ENCODE results near the gene UNC5CL. TPM values are rescaled to one million over a fixed set of nuclear protein-coding genes. Genes with fewer than 3 reads are reported as not detected.
"Not testable (repeated sequence)": the region's sequence is repeated elsewhere in the genome, so short reads cannot be mapped to it uniquely, and the experiment has no call there.

UNC5CL gene
- total RNA-seq, 1 donor from 2014 or later: 1.3 TPM

DNA sequence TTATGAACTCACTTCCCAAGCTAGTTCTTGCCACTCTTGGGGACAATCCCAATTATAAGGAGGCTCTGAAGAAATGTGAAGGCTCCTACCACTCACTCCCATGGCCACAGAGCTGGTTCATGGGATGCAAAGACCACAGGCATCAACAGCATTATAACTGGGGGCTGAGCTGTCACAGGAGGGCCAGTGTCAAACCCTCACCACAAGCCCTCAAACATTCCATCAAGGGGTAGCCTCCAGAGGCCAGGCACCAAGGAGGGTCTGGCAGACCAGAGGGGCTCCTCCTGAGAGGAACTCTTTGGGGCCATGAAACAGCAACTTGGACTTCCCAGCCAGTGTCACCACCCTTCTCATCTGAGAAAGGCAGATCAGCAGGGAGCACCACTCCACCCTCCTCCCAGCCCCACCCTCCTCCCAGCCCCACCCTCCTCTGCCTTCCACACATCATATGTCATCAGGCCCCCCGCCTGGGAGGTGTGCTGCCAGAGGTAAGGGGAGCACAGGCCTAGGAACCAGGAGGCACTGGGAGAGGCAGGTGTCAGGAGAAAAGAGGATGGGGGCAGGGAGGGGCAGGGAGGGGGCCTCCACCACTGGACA lies 2.0 kb upstream of the UNC5CL start:
- intact Hi-C loops (cut with micrococcal nuclease): no loop called here

DNA sequence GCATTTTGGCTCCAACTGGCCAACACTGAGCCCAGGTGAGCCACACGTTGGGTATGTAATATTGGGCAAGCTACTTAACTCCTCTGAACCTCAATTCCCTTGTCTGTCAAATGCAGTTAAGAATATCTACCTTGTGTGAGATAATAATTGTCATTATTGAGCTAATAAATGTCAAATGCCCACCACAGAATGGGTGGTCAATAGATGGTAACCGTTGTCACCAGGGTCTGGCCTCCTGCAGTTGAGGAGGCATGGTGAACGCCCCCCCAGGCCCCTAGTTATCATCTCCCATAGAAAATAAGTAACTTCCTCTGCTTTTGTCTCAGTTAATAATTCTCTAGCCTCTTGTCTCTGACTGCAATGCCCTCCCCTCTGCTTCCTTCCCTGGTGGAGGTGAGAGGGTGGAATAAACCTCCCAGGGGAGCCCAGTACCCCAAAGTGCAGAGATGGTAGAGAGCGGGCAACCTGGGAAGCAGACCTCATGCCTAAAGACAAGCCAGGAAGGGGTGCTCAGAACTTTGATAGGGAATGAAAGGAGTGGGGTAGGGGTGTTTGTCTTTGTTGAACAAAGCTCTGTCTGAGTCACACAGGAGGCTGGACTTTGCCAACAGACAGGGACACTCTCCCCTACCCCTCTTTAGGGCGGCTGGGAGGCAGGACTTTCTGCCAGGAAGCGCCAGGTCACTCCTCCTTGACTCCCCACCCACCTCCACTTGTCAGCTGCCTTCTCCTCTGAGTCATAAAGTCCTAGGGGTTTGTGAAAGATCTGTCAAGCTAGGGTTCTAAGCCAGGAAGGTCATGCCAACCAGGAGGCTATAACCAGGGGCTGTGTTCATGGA lies 1.3 kb upstream of the UNC5CL start:
- intact Hi-C loops (cut with micrococcal nuclease): no loop called here

DNA sequence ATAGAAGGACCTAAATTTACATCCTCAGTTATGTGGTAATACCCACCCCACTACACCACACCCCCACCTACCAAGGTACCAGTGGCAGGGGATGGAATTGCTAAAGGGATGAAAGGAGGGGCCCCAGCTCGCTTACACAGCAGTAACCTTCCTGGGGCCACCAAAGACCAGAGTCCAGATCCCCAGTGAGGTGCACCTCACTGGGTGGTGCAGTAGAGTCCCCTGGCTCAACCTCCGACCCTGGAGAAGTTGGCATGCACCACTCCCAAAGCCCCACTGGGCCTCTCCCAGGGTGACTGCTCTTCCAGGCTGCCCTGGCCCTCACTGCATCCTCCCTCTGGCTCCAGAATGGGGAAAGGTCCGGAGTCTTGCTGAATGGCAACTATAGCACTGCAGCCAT lies 816 bp downstream of the UNC5CL start:
- intact Hi-C loops (cut with micrococcal nuclease): no loop called here

DNA sequence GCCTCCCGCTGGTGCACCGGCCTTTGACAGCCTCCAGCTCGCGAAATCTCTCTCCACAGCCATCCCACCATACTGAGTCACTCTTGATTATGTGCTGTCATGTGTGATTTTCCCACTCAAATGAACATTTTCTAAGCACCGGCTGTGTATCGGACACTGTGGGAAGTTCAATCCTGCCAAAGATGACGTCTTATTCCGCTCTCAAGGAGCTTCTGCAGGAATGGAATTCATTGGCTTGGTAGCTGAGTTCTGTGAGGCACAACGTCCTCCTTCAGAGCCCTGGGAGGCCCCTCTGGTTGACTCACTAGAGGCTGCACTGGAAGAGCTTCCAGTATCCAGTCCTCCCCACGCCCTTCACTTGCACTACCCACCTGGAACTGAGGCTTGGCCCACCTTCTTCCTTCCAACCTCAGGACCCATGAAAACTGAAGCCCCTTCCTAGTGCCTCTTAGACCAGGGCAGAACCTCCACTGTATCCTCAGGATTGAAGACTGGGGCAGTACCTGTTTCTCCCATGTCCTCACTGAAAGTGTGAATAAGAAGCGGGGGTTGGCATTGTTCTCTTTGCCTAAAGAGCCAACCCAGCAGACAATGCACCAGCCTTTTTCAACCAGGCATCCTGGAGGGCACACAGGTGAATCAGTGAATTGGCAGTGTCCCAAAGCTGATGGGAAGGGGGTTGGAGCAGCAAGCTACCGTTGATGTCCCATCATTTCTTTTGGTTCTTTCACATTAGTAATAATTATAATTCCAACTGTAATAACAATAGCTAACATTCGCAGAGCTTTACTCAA lies 1.7 kb downstream of the UNC5CL start:
- intact Hi-C loops (cut with micrococcal nuclease): no loop called here

DNA sequence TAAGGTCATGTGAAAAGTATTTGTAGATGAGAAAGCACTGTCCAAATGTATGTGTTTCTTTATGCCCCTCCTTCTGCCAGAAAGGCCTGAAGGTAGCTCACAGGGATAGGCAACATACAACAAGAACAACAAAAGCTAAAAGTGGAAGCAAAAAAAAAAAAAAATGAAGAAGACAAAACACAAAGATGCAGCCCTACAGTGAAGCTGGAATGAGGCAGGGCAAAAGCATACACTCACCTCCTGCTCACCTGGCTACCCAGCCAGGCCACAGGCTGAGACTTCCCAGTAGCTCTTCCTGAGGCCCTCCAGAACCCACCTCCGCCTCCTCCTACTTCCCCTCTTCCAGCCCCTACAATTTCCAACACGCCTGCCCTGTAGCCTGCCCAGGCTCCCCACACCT lies 2.4 kb downstream of the UNC5CL start:
- intact Hi-C loops (cut with micrococcal nuclease): no loop called here

- intact Hi-C loops (cut with micrococcal nuclease): no loop called here
Measured at GRCh38 chr6:41036186-41036585, 2.8 kb downstream of the UNC5CL start.

- intact Hi-C loops (cut with micrococcal nuclease): no loop called here
Measured at GRCh38 chr6:41033776-41034175, 5.2 kb downstream of the UNC5CL start.

GRCh38 chr6:41032830-41033229 lies 6.2 kb downstream of the UNC5CL start:
- intact Hi-C loops (cut with micrococcal nuclease): no loop called here

DNA sequence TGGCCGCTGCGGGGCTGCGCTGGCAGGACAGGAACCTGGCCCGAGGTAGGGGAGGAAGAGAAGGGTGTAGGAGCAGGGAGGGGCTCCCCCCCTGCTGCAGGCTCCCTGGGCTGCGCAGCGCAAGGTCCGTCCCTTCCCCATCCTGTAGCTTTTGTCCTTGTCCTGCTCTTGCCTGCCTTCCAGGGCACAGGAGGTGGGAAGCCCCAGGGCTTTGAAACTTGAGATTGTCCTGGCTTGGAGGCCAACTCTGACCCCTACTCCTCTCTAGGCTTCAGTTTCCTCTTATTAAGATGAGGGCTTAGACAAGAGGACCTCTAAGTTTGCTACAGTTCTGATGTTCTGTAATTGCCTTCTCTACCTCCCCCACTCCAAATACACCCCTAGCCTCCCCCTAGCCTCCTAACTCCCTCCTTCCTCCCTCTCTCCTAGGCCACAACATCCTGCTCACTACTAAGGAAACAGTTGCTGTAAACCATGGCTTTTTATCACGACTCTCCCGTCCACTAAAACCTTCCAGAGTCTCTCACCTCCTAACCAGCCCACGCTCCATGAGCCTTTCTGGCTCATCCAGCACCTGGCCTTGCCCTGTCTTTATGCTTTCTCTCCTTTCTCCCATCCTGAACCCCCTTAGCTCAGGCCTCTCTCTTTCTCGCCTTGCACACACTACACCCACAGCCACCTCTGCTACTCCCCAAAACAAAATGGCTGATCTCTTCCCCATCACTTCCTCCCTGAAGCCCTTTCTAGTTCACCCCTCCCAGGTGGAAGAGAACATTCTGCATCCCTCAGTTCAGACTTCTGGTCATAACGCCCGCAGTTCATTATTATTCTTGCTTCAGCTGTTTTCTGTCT lies 10.2 kb downstream of the UNC5CL start:
- intact Hi-C loops (cut with micrococcal nuclease): loop anchor here (1.0 to 5.0 kb wide), 3 partner anchors 11 to 441 kb away; partner anchors contain the start of genes LRFN2 and UNC5CL

DNA sequence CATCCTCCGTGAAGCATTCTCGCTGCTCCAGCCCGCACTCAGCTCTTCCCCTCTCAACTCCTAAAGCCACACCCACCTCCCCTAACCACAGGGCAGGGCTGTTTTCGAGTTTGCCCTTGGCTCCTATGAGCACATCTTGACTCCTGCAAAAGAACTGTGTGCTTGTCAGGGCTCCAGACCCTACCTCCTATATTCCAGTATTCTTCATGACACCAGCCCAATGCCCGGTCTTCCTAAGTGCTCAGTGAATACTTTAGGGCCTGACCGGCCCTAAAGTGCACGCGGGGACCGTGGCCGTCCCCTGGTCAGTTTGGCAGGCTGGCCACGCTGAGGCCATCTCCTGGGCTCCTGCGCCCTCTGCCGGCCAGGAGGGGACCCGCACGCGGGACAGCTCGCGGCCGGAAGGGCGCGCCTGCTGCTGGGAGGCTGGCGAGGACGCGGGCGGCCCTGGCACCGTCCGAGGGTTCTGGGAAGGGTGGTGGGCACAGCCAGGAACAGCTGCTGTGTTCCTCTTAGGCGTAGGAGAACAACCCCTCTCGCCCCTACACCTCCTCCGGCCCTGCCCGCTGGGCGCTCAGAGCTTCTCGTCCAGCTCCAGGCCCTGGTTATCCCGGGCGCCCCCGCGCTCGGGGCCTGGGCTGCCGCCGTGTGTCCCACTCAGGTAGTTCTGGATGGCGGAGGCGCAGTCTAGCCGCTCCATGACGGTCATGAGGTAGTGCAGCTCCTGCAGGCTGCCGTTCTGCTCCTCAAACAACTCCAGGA lies 11.0 kb downstream of the UNC5CL start:
- intact Hi-C loops (cut with micrococcal nuclease): loop anchor here (1.0 to 5.0 kb wide), 6 partner anchors 22 to 441 kb away; partner anchors contain the start of genes LRFN2, NFYA and OARD1

GRCh38 chr6:41027241-41027640 lies 11.8 kb downstream of the UNC5CL start:
- intact Hi-C loops (cut with micrococcal nuclease): loop anchor here (1.0 to 5.0 kb wide), 6 partner anchors 21 to 440 kb away; partner anchors contain the start of genes LRFN2, NFYA and OARD1

DNA sequence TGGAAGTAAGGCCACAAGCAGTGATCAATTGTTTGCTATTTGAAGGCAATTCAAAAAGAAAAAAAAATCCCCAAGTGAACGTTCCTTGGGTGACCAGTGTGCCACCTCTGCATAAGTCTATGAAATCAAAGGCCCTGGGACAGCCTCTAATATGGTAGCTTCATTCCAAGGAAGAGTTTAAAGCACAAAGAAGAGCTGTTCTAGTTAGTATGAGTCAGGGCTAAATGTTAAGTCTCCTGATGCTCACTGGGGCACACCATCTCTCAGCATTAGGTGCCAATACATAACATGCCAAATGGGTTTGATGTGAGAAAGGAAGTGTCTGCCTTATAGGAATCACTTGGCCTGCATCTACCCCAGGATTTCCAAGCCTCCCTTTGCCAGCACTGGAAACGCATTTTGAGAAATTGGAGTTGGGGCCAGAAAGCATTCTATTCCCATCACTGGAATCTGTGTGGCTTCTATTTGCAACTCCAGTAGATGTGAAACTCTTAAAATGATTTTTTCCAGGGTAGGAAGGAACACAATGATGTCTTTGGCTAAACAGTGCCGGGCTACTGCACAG lies 13.0 kb downstream of the UNC5CL start:
- intact Hi-C loops (cut with micrococcal nuclease): loop anchor here (5.0 kb wide), 2 partner anchors 281 to 439 kb away; partner anchors contain the start of gene LRFN2

DNA sequence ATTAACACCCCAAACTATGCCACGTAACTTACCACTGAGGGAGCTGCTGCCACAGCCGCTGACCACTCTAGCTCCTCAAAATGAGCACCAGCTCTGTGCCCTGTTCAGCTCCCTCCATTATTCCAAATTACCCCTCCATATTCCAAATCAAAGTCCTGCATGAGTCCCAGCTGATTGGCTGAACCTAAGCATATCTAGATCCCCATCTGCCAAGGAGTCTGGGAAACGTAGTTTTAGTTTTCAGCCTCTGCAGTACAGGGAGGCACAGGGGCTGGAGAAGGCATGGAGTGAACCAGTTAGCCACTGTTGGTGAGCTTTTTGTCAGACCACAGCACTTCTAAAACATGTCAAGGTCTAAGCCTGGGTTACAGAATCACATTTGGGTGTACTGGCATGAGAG lies 15.9 kb downstream of the UNC5CL start:
- intact Hi-C loops (cut with micrococcal nuclease): no loop called here

DNA sequence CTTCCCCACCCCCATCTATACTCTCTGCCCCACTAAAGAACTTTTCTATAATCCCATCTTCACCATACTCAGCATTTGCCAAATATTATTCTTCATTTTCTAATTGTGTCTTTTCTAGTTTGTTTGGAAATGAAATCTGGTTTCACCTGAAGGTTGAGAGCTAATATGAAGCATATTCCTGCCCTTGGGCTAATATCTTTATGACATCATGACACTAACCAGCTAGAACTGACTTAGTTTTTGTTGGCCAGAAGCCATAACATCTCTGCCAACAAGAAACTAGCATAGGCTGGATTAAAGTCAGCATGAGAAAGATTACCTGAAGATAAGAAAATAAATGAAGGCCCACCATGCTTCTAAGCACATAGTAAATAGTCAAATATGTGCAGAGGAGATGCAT lies 16.7 kb downstream of the UNC5CL start:
- intact Hi-C loops (cut with micrococcal nuclease): no loop called here

DNA sequence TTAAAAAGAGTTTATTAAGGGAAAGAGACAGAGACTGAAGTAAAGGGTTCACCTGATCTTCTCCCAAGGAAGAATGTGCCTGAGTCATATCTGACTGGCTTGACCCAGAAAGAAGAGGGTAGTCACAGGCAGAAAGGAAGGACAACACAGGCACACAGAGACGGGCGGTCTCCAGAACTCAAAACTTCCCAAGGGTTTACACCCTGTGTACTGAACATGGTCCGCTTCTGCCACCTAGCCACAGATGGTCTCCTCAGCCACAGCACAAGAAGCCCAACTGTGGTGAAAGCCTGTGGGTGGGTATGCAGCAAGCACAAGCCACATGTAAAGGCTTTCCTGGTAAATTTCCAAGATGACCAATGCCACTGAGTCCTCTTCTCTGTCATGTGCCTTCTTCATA lies 17.2 kb downstream of the UNC5CL start:
- intact Hi-C loops (cut with micrococcal nuclease): no loop called here

DNA sequence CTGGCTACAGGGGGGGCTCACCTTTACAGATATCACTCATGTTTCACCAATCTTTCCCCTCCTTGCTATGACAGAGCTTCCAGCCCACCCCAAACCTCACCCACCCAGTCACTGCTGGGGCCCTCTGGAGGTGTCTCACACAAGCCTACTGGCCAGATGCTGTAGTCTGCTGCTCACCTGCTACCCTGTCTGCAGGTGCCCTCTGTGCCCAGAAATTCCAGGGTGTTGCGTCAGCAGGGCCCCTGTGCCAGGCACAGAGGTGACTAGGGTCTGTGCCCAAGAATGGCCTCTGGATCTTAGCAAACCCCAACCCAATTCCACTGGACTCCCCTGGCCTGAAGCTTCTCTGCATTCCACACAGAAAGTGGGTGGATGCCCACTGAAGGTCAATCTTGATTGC lies 21.4 kb downstream of the UNC5CL start:
- intact Hi-C loops (cut with micrococcal nuclease): no loop called here

DNA sequence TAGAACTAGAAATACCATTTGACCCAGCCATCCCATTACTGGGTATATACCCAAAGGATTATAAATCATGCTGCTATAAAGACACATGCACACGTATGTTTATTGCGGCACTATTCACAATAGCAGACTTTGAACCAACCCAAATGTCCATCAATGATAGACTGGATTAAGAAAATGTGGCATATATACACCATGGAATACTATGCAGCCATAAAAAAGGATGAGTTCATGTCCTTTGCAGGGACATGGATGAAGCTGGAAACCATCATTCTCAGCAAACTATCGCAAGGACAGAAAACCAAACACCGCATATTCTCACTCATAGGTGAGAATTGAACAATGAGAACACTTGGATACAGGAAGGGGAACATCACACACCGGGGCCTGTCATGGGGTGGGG lies 23.2 kb downstream of the UNC5CL start:
- intact Hi-C loops (cut with micrococcal nuclease): not testable (repeated sequence)

- intact Hi-C loops (cut with micrococcal nuclease): no loop called here
Measured at GRCh38 chr6:41014780-41015179, 24.2 kb downstream of the UNC5CL start.

DNA sequence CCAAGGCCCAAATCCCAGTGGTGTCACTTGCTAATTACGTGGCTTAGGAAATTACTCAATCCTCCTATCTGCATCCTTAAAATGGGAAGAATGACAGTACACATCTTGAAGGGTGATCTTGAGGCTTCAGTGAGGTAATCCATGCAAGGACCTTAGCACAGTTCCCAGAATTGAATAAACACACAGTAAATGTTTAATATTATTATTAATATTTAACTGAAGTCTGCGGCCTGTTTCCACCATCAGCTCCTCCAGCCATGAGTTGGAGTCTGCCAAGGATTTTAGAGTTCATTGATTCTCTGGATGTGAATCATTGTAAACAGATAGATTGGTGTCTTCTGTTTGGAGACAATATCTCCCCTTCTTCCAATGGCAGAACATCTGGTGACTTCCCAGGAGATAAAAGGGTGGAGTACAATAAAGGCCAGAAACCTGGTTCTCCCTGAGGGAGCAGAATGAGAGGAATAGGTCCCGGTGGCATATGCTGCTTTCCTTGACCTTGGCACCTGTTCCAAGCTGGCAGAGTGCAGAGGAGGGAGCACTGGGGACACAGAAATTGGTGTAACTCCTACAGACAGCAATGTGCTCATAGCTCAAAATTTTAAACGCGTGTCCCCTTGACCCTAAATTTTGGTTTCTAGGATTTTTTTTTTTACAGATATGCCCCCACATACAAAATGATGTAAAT lies 25.4 kb downstream of the UNC5CL start:
- intact Hi-C loops (cut with micrococcal nuclease): no loop called here

Measured in T-helper 2 cell treated with Interferon-gamma antibody and Interleukin-4, amounts not matched to agents 100 ng/mL and 5 ng/mL, for 36 hours (primary cell).